Upper lobe of left lung (tissue), 4 donors: ENCODE results near the gene SCN1B.
"Not testable (repeated sequence)": the region's sequence is repeated elsewhere in the genome, so short reads cannot be mapped to it uniquely, and the experiment has no call there.

Experiments
- CTCF ChIP-seq, 6 experiments: fragments of 450-650 bp in 4 of 6; fragments of 200-600 bp in 2 of 6; sonication (generic) in 2 of 6; IDR thresholded peaks; one replicate each; pipeline ENCODE4 v1.5.1; 2016 to 2019; ENCODE audit warnings: antibody characterized with exemption in 6 of 6
- POLR2A ChIP-seq, 4 donors: fragments of 450-650 bp; IDR thresholded peaks; one replicate each; pipeline ENCODE4 v1.5.1; 2016 to 2017; ENCODE audit warnings: antibody characterized with exemption in 4 of 4, mild to moderate bottlenecking in 2 of 4

GRCh38 chr19:35050662-35051061 is 20.4 kb downstream of the SCN1B start:
- not testable (repeated sequence) for TF ChIP-seq CTCF, POLR2A (IDR thresholded peaks at IDR 0.05)
